HG02610 (cell line): ENCODE measurements around the gene PAN2.

Experiments used
- ATAC-seq: cut with Tn5 transposase; IDR thresholded peaks from one replicate; pipeline ENCODE4 v1.9.1; 2021; ENCODE audit warnings: mild to moderate bottlenecking, moderate library complexity; ENCODE audit not compliant: unreplicated experiment

The PAN2 gene, protein sequence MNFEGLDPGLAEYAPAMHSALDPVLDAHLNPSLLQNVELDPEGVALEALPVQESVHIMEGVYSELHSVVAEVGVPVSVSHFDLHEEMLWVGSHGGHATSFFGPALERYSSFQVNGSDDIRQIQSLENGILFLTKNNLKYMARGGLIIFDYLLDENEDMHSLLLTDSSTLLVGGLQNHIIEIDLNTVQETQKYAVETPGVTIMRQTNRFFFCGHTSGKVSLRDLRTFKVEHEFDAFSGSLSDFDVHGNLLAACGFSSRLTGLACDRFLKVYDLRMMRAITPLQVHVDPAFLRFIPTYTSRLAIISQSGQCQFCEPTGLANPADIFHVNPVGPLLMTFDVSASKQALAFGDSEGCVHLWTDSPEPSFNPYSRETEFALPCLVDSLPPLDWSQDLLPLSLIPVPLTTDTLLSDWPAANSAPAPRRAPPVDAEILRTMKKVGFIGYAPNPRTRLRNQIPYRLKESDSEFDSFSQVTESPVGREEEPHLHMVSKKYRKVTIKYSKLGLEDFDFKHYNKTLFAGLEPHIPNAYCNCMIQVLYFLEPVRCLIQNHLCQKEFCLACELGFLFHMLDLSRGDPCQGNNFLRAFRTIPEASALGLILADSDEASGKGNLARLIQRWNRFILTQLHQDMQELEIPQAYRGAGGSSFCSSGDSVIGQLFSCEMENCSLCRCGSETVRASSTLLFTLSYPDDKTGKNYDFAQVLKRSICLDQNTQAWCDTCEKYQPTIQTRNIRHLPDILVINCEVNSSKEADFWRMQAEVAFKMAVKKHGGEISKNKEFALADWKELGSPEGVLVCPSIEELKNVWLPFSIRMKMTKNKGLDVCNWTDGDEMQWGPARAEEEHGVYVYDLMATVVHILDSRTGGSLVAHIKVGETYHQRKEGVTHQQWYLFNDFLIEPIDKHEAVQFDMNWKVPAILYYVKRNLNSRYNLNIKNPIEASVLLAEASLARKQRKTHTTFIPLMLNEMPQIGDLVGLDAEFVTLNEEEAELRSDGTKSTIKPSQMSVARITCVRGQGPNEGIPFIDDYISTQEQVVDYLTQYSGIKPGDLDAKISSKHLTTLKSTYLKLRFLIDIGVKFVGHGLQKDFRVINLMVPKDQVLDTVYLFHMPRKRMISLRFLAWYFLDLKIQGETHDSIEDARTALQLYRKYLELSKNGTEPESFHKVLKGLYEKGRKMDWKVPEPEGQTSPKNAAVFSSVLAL

DNA sequence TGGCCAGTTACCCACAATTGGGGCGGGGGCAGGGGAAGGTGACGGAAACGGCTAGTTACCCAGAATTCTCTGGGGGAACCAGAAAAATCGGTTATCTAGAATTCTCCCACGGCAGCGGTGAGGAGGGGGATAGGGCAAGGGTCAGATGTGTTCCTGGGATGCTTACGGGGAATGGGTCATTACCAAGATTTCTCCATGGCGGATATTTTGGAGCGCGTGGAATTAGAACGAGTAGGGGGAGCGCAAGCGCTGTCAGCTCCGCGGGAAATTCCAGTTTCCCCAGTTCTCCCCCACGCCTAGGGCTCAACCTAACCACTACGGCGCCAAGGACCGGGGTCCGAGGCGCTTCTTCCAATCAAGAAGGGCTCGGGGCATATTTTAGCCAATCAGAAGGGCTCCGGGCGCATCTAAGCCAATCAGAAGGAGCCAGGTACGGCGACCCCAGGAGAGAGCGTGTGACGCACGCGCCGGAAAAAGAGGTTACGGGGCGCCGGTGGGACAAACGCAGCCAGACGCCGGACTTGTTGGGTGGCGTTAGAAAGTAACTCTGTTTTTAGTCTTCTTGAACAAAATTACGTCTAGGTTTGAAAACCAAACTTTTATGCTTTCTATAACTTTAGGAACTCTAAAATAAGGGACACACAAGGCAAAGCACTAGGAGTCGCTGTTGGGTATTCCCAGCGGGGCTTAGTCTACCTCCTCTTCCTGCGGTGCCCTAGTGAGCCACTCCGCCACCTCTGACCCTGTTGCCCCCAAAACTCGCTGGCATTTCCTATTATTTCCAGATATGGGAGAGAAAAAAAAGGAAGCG, at the start of gene PAN2:
Gene PAN2 (minus strand): TSS at position 322 of the 811 bp plus-strand sequence. CDS start 906 bp downstream, outside the sequence.
- ATAC-seq, result peak; percentile 89

DNA sequence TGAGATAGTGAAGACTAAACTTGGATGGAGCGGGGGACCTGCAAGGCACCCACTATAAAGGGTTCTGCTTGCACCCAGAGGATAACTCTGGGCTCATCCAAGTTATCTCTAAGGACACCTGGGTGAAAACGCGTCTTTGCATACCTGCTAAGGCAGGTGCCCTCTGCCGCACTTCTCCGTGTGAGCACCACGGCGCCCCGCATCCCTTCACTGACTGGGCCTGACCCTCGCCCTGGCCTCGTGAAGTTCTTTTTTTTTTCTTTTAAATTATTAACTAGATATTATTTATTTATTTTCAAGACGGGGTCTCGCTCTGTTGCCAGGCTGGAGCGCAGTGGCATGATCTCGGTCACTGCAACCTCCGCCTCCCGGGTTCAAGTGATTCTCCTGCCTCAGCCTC, 48.8 kb upstream of the PAN2 start:
- ATAC-seq, result no peak

DNA sequence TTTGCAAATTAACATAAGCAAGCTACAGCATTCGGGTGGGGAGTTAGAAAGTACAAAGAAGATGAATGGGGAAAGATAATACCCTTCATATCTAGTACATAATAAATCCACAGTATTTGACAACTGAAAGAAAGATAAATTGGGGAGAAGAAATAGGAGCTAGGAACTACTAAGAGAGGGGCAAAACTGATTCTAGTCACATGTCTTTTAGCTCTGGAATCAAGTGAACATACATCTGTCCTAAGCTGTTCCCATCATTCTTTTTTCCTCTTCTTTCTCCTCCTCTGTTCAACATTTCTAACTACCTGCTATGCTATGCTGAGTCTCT, 44.2 kb upstream of the PAN2 start:
- no peak for ATAC-seq

DNA sequence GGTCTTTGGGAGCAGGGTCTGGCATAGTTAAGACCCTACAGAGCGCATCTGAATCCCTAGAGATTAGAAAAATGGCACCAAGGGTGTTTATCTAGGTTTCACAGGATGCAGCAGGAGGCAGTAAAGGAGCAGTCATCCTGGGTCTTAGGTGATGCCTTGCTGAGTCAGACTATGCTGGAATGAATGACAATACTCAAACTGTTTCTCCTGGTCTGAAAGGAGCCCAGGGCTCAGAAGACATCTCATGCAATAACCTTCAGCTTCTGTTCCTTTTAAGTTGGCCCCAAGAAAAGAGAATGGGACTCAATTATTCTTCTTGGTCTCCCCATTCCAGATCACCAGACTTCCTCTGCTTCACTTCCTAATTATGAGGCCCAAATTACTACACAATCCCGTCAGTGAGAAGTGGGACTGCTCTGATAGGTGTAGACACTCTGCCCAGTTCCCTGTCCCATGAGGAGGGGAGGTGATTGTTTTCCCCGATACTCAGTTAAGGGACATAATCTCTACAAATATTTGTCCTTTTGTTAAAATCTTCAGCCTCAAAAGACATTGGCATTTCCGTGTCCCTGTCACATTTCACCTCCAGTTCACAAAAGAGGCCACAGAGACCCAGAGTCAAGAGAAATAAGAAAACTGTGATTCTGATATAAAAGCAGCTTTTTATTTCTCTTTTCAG, 43.6 kb upstream of the PAN2 start:
- peak; percentile 52 for ATAC-seq

DNA sequence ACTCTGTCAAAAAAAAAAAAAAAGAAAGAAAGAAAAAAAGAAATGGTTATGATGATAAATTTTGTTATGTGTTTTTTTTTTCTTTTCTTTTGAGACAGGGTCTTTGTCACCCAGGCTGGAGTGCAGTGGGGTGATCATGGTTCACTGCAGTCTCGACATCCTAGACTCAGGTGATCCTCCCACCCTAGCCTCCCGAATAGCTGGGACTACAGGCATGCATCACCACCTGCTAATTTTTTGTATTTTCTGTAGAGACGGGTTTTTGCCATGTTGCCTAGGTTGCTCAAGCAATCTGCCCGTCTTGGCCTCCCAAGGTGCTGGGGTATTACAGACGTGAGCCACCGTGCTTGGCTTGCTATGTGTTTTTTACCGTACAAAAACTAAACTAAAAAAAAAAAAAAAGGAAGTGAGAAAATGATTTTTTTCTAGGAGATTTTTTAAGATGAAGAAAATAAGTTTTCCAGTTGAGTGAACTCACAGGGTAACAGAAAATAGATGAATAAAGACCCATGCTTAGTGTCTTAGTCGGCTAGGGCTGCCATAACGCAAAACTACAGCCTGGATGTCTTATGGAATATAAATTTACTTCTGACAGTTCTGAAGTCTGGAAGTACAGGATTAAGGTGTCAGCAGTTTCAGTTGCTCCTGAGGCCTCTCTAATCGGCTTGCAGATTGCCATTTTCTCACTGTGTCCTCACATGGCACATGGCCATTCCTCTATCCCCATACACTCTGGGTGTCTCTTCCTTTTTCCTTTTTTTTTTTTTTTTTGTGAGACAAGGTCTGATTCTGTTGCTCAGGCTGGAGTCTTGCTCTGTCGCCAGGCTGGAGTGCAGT, 42.0 kb upstream of the PAN2 start:
- peak; percentile 52 for ATAC-seq

DNA sequence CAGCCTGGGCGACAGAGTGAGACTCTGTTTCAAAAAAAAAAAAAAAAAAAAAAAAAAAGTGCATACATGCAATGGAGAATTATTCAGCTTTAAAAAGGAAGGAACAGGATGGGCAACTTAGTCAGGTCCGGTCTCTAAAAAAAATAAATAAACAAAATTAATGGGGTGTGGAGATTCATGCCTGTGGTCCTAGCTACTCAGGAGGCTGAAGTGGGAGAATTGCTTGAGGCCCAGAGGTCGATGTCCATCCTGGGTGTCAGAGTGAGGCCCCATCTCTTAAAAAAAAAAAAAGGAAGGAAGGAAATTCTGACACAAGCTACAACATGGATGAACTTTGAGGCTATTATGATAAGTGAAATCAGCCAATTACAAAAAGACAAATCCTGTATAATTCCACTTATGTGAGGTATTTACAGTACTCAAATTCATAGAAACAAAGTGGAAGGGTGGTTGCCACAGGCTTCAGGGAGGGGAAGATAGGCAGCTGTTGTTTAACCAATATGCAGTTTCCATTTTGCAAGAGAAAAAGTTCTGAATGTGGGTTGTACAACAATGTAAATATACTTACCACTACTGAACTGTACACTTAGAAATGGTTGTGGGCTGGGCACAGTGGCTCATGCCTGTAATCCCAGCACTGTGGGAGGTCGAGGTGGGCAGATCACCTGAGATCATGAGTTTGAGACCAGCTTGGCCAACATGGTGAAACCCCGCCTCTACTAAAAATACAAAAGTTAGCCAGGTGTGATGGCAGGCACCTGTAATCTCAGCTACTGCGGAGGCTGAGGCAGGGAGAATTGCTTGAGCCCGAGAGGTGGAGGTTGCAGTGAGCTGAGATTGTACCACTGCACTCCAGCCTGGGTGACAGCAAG, 41.2 kb upstream of the PAN2 start:
- no peak for ATAC-seq

DNA sequence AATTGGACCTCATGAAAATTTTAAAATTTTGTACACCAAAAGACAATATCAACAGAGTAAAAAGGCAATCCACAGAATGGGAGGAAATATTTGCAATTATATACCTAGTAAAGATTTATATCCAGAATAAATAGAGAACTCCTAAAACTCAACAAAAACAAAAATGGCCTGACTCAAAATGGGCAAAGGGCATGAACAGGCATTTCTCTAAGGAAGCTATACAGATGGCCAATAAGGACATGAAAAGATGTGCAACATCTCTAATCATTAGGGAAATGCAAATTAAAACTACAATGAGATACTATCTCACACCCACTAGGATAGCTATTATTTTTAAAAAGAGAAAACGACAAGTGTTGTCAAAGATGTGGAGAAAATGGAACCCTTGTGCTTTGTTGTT, 39.7 kb upstream of the PAN2 start:
- ATAC-seq, result no peak

DNA sequence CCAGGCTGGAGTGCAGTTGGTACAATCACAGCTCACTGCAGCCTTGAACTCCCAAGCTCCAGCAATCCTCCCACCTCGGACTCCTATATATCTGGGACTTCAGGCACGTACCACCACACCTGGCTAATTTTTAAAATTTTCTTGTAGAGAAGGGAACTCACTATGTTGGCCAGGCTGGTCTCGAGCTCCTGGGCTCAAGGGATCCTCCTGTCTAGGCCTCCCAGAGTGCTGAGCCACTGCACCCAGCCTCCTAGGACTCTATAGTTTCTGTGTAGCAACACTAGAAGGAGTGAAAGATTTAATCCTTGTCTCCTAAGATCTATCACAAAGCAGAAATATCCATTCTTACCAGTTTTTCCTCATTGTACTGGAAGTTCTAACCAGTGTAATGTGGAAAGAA, 33.1 kb upstream of the PAN2 start:
- no peak for ATAC-seq

DNA sequence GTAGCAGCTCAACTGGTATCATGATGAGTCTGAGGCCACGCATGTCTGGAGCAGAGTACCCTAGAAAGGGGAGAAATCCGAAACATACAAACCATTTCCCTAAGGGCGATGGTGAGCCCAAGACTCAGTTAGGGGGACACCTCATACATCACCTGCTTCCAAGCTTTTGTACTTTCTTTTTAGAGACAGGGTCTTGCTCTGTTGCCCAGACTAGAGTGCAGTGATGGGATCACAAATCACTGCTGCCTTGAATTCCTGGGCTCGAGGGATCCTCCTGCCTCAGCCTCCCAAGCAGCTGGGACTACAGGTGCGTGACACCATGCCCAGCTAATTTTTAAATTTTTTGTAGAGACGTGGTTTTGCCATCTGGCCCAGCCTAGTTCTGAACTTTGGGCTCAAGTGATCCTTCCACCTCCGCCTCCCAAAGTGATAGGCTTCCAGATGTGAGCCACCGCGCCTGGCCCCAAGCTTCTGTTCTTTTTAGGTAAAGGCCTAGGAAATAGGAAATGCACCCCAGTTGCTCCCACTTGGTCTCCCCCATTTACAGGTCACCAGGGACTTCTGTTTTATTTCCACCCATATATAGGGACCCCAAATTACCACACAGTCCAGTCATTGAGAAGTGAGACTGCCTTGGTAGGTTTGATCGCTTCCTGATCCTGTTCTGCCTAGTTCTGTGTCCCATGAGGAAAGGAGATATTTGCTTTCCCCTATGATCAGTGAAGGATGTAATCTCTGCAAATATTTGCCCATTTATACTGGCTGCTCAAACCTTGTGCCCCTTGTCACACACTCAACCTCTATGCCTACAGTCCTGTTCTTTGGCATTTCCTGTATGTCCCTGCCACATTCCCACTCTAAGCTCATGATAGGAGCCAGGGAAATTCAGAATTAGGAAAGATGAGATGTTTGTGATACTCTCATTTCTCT, 28.6 kb upstream of the PAN2 start, which contains the start of gene APOF:
Gene APOF (minus strand): TSS at position 728 of the 930 bp plus-strand sequence. CDS start 112 bp downstream, at position 616.
- no peak for ATAC-seq

DNA sequence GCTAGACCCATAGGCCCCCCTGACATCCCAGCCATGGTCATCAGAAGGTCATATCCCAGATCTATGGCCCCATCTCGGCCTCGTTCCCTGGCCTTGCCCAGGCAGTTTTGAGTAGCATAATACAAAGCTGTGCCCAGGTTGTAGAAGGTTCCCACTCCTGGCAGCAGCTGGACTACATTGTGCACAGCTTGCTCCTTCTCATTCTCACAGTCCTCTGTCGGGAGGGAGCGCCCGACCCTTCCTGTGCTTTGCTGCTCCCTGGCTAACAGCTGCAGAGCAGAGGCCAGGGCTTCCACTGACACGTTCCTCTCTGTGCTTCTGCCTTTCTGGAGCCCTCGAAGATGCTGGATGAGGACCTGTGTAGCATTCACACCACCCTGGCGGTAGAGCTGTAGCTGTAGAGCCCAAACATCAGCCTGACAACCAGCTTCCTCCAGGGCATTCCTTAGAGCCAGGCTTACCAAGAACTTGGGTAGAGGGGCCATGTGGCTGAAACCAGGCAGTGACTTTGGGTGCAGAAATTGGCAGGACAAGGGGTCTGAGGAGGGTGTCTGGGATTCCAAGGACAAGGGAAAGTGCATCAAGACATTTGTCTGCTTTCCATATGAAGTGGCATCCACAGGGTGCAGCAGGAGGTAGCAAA, 27.8 kb upstream of the PAN2 start:
- ATAC-seq, result no peak

DNA sequence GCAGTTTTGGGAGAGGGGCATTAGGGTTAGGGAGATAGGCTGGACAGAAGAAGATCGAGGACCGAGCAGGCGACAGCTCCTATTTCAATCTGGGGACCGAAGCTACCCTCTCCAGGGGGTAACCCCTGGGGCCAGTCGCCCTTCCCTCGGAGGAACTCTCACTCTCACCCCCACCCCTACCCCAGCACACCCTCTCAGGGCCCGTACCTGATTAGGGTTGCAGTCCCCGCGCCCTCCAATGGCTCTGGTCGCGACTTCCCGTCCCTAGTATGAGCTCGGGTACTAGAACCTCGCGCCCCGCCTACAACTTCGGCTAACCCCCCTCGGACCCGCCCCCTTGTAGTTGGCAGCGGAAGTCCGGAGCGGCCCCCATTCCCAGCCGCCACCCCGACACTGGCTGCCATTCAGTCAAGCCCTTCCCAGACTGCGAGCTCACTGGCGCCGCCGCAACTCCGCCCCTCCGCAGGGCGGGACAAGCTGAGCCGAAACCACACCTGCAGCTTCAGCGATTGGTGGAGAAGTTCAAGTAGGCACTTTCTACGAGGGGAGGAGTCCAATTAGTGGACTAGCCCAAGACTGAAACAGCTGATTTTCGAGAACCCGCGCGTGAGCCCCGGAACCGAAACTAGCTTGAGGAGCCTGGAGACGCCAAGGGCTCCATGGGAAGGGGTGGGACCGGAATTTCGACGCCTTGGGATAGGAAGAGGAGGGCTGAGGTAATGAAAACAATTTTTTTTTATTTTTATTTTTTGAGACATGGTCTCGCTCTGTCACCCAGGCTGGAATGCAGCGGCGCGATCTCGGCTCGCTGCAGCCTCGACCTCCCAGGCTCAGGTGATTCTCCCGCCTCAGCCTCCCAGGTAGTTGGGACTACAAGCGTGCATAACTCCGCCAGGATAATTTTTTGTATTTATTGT, 26.3 kb upstream of the PAN2 start, which contains the start of gene STAT2:
Gene STAT2 (minus strand): TSS at position 257 of the 917 bp plus-strand sequence. CDS start 3,536 bp downstream, outside the sequence.
- ATAC-seq, result peak; percentile 97

DNA sequence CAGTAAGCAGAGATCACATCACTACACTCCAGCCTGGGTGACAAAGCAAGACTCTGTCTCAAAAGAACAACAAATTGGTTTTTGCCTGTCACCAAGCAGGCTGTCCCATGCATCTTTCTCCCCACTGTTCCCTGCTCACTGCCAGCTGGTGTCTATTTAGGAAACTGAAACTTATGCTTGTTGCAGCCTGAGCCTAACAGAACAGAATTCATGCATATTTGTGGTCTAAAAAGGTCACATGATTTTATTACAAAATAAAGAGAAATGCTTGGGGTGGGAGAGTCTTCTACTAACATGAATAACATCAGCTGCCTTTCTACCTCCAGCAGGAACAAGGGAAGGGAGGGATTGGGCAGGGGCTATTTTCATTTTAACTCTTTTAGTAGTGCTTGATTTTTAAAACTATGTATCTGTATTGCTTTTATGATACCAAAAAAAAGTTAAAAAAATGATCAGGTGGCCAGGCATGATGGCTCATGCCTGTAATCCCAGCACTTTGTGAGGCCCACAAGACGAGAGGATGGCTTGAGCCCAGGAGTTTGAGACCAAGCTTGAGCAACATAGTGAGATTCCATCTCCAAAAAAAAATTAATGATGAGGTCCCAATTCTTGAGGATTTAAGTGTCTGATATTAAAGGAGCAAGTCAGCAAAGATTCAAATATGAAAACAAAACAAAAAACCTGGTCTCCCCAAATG, 25.2 kb upstream of the PAN2 start:
- ATAC-seq, result no peak

DNA sequence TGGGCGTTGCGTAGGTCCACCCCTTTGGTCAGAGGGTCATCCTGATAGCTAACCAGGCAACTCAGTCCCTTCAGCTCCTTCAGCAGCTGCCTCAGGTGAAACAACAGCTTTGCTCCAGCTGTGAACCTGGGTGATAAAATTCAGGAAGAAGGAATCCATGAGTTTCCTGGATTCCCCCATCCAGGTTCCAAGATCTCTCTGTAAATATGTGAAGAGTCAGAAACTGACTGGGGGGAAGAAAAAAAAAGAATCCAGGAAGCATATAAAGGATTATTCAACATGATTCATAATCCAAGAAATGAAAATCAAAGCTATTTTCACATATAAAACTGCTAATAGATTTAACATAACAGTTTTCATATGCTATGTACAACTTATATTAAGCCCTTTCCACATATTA, 17.5 kb upstream of the PAN2 start:
- no peak for ATAC-seq

DNA sequence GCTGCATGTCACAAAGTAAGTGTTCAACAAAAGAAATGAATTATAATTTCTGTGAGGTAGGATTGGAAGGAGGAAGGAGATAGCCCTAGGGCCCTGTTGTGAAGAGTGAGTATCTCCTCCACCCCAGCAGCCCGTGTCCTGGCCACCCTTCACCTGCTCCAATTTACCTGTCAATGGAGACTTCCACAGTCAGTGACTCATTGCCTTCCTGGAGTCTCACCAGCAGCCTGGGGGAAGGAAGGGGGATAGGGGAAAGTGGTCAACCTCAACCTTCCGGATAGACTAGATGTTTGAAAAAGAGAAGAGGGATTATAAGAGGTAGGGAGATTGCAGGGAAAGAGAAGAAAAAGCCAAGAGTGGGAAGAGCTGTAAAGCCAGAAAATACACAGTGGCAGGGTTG, 16.9 kb upstream of the PAN2 start:
- ATAC-seq, result no peak

DNA sequence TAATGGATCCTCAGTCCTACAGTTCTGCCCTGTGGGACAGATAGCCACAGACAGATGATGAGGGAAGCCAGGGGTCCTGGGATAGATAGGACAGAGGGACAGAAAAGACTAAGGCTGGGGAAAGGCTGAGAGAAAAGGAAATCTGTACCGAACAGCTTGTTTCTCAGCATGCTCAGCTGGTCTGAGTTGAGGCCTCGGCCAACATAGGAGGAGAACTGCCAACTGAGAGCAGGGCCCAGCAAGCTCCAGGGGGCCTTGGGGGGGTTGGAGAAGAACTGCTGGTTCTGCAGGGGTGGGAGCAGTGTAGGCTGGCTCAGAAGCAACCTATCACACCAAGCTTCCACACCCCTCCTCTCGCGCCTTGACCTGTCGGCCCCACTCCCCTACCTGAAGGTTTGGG, 15.0 kb upstream of the PAN2 start:
- no peak for ATAC-seq
